Thoracic aorta (tissue), 2 donors: ENCODE results near the gene SEC14L3. TPM values are rescaled to one million over a fixed set of nuclear protein-coding genes. Genes with fewer than 3 reads are reported as not detected.

Experiments
- ATAC-seq: fragments of 150-250 bp; one replicate; pipeline ENCODE4 v1.8.0; 2017; ENCODE audit warnings: low read depth; ENCODE audit not compliant: insufficient number of reproducible peaks, low FRiP score
- DNase-seq: peaks from one replicate; pipeline ENCODE4 v3.0.0-alpha.2; 2020; ENCODE audit warnings: low spot score
- H3K27ac ChIP-seq, 2 donors: fragments of 200-600 bp; sonication (generic); 1 replicate in 1 of 2; 2 replicates in 1 of 2; pipeline ENCODE4 v1.5.1; 2016; ENCODE audit warnings: mild to moderate bottlenecking in 2 of 2, moderate library complexity in 2 of 2
- H3K27me3 ChIP-seq: fragments of 200-600 bp; sonication (generic); replicated peaks from 2 replicates; pipeline ENCODE4 v1.6.0; 2016; ENCODE audit warnings: mild to moderate bottlenecking; ENCODE audit not compliant: insufficient read depth
- H3K36me3 ChIP-seq: fragments of 200-600 bp; sonication (generic); one replicate; pipeline ENCODE4 v1.5.1; 2016
- H3K4me1 ChIP-seq, 2 donors: fragments of 200-600 bp; sonication (generic); 1 replicate in 1 of 2; 2 replicates in 1 of 2; pipeline versions ENCODE4 v1.5.1 to v1.6.0; 2016; ENCODE audit warnings: low read depth in 2 of 2, mild to moderate bottlenecking in 1 of 2; ENCODE audit not compliant: control insufficient read depth in 1 of 2
- H3K4me3 ChIP-seq: fragments of 200-600 bp; sonication (generic); 2 replicates; pipeline ENCODE4 v1.5.1; 2016; ENCODE audit warnings: mild to moderate bottlenecking
- H3K9me3 ChIP-seq: fragments of 200-600 bp; sonication (generic); 2 replicates; pipeline ENCODE4 v1.5.1; 2016
- total RNA-seq, 2 donors: library from RNA; depleted of rRNA; stranded (reverse); fragments of >200 nt; gene quantifications; one replicate each; pipeline versions ENCODE4 v1.1.0 to v1.2.3, GENCODE V29; 2016
- TF ChIP-seq, protein P1 (sequence below): fragments of 200-600 bp; sonication (generic); IDR thresholded peaks from one replicate; pipeline ENCODE4 v1.5.1; 2019; ENCODE audit warnings: antibody characterized with exemption

Gene SEC14L3
- total RNA-seq, 2 donors from 2014 or later = not detected

DNA sequence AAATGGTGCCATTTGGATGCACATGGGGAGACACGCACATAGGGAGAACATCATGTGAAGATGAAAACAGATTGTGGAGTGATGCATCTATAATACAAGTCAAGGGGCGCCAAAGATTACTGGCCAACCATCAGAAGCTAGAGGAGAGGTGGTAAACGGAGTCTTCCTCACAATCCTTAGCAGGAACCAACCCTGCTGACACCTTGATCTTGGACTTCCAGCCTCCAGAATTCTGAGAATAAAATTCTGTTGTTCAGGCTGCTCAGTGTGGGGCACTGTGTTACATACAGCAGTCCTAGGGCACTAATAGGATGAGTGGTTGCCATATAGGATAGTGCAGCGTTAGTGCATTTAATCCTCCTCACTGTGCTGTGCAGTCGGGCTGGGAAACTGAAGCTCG lies 41.6 kb upstream of the SEC14L3 start:
- no peak overlapping the region for H3K27ac ChIP-seq
- no peaks in the 10 kb centered on the region for H3K4me1 ChIP-seq
- DNase-seq (no peak), ATAC-seq (no peak)
- no peaks in the 10 kb centered on the region for H3K36me3 ChIP-seq
- TF ChIP-seq, protein P1, sequence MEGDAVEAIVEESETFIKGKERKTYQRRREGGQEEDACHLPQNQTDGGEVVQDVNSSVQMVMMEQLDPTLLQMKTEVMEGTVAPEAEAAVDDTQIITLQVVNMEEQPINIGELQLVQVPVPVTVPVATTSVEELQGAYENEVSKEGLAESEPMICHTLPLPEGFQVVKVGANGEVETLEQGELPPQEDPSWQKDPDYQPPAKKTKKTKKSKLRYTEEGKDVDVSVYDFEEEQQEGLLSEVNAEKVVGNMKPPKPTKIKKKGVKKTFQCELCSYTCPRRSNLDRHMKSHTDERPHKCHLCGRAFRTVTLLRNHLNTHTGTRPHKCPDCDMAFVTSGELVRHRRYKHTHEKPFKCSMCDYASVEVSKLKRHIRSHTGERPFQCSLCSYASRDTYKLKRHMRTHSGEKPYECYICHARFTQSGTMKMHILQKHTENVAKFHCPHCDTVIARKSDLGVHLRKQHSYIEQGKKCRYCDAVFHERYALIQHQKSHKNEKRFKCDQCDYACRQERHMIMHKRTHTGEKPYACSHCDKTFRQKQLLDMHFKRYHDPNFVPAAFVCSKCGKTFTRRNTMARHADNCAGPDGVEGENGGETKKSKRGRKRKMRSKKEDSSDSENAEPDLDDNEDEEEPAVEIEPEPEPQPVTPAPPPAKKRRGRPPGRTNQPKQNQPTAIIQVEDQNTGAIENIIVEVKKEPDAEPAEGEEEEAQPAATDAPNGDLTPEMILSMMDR = no peak
- H3K4me3 ChIP-seq = no peak overlapping the region
- no peaks in the 10 kb centered on the region for H3K27me3 ChIP-seq
- H3K9me3 ChIP-seq = no peaks in the 10 kb centered on the region

DNA sequence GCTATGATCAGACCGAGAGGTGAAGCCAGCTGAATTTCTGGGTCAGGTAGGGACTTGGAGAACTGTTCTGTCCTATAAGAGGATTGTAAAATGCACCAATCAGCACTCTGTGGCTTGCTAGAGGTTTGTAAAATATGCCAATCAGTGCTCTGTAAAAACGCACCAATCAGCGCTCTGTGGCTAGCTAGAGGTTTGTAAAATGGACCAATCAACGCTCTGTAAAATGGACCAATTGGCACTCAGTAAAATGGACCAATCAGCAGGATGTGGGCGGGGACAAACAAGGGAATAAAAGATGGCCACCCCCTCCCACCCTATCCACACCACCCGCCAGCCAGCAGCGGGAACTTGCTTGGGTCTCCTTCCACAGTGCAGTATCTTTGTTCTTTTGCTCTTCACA lies 40.1 kb upstream of the SEC14L3 start:
- DNase-seq = no peak
- no peaks in the 10 kb centered on the region for H3K9me3 ChIP-seq
- no peaks in the 10 kb centered on the region for H3K4me1 ChIP-seq
- TF ChIP-seq, protein P1 = no peak
- H3K27me3 ChIP-seq = no peaks in the 10 kb centered on the region
- no peak overlapping the region for H3K4me3 ChIP-seq
- H3K36me3 ChIP-seq = no peaks in the 10 kb centered on the region
- H3K27ac ChIP-seq = no peak overlapping the region
- ATAC-seq = no peak

DNA sequence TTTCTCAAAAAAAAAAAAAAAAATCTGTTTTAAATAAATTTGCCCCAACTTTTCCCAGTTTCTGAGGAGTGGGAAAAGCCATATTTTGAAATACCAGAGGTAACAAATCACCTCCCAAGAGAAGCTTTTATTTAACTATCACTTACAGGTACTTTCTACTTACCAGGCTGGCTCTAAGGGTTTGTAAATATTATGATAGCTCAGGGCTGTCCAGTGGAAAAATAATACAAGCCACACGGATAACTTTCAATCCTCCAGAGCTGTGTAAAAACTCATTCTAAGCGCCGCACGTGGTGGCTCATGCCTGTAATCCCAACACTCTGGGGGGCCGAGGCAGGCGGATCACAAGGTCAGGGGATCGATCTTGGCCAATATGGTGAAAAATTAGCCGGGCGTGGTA lies 39.3 kb upstream of the SEC14L3 start:
- DNase-seq = no peak
- TF ChIP-seq, protein P1 = no peak
- Histone ChIP-seq H3K9me3 (no peaks in the 10 kb centered on the region), H3K4me3 (no peak overlapping the region), H3K27ac (no peak overlapping the region), H3K4me1 (no peaks in the 10 kb centered on the region), H3K27me3 (no peaks in the 10 kb centered on the region), H3K36me3 (no peaks in the 10 kb centered on the region)
- ATAC-seq = no peak

DNA sequence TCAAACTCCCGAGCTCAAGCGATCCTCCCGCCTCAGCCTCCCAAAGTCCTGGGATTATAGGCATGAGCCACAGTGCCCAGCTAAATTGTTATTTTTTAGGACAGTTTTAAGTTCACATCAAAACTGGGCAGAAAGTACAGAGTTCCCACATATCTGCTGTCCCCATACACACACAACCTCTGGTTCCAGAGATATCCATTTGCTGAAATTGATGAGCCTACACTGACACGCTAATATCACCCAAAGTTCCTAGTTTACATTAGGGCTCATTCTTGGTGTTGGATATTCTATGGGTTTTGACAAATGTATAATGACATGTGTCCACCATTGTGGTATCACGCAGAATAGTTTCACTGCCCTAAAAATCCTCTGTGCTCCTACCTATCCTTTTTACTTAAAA lies 36.4 kb upstream of the SEC14L3 start:
- no peak overlapping the region for H3K27ac ChIP-seq
- H3K27me3 ChIP-seq = no peaks in the 10 kb centered on the region
- ATAC-seq (no peak), DNase-seq (no peak)
- H3K4me1 ChIP-seq = peaks cover 0 to 5% of the 10 kb centered on the region in 2 donors
- H3K9me3 ChIP-seq = no peaks in the 10 kb centered on the region
- no peak overlapping the region for H3K4me3 ChIP-seq
- no peaks in the 10 kb centered on the region for H3K36me3 ChIP-seq
- TF ChIP-seq, protein P1 = no peak

DNA sequence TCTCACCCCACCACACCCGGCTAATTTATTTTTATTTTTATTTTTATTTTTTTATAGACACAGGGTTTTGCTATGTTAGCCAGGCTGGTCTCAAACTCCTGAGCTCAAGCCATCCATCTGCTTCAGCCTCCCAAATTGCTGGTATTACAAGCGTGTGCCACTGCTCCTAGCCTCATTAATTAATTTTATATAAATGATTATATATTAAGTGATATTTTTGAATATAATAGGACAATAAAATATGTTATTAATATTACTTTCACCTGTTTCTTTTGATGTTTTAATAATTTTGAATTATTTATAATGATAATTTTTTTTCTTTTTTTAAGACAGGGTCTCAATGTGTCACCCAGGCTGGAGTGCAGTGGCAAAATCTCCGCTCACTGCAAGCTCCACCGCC lies 35.9 kb upstream of the SEC14L3 start:
- Histone ChIP-seq H3K4me1 (peaks cover 0 to 5% of the 10 kb centered on the region in 2 donors), H3K27ac (no peak overlapping the region), H3K27me3 (no peaks in the 10 kb centered on the region), H3K36me3 (no peaks in the 10 kb centered on the region), H3K9me3 (no peaks in the 10 kb centered on the region), H3K4me3 (no peak overlapping the region)
- DNase-seq = no peak
- no peak for ATAC-seq
- TF ChIP-seq, protein P1 = no peak
